GM23248 (cell line): ENCODE data around the gene PLA2G4D. TPM values are rescaled to one million over a fixed set of nuclear protein-coding genes. Genes with fewer than 3 reads are reported as not detected.
A peak's percentile ranks its signal among the peaks of the same experiment; 100 is the strongest.

Experiments used
- DNase-seq: peaks from one replicate; pipeline ENCODE4 v3.0.0-alpha.2; 2015
- H2AFZ ChIP-seq: fragments of 200-600 bp; sonication (generic); 2 replicates; pipeline ENCODE4 v1.6.1; 2016; ENCODE audit warnings: antibody characterized with exemption
- H3F3A ChIP-seq: fragments of 200-600 bp; sonication (generic); 2 replicates; pipeline ENCODE4 v1.6.1; 2016; ENCODE audit warnings: mild to moderate bottlenecking, antibody characterized with exemption, mixed run types; ENCODE audit not compliant: insufficient read depth
- H3K27ac ChIP-seq: fragments of 200-600 bp; sonication (generic); 2 replicates; pipeline ENCODE4 v1.5.1; 2016; ENCODE audit warnings: mild to moderate bottlenecking
- H3K27me3 ChIP-seq: fragments of 200-600 bp; sonication (generic); replicated peaks from 2 replicates; pipeline ENCODE4 v1.6.1; 2016; ENCODE audit warnings: mild to moderate bottlenecking; ENCODE audit not compliant: insufficient read depth
- H3K36me3 ChIP-seq: fragments of 200-600 bp; sonication (generic); 2 replicates; pipeline ENCODE4 v1.6.1; 2016; ENCODE audit warnings: low read depth, mild to moderate bottlenecking
- H3K4me1 ChIP-seq: fragments of 200-600 bp; sonication (generic); 2 replicates; pipeline ENCODE4 v1.6.1; 2016; ENCODE audit warnings: mild to moderate bottlenecking; ENCODE audit not compliant: insufficient read depth
- H3K4me2 ChIP-seq: fragments of 200-600 bp; sonication (generic); one replicate; pipeline ENCODE4 v1.6.1; 2016; ENCODE audit warnings: mild to moderate bottlenecking; ENCODE audit not compliant: unreplicated experiment
- H3K4me3 ChIP-seq: fragments of 200-600 bp; sonication (generic); 2 replicates; pipeline ENCODE4 v1.5.1; 2016; ENCODE audit warnings: mild to moderate bottlenecking
- H3K79me2 ChIP-seq: fragments of 200-600 bp; sonication (generic); 2 replicates; pipeline ENCODE4 v1.6.1; 2016; ENCODE audit warnings: mild to moderate bottlenecking; ENCODE audit not compliant: insufficient read depth
- H3K9ac ChIP-seq: fragments of 200-600 bp; sonication (generic); 2 replicates; pipeline ENCODE4 v1.6.1; 2016; ENCODE audit warnings: mild to moderate bottlenecking
- H3K9me2 ChIP-seq: fragments of 200-600 bp; sonication (generic); 2 replicates; pipeline ENCODE4 v1.6.1; 2016; ENCODE audit warnings: mixed run types, mild to moderate bottlenecking, moderate library complexity; ENCODE audit not compliant: insufficient read depth
- H3K9me3 ChIP-seq: fragments of 200-600 bp; sonication (generic); one replicate; pipeline ENCODE4 v1.6.1; 2017; ENCODE audit warnings: low read depth
- H4K20me1 ChIP-seq: fragments of 200-600 bp; sonication (generic); 2 replicates; pipeline ENCODE4 v1.6.0; 2016; ENCODE audit not compliant: insufficient read depth
- EZH2 ChIP-seq: fragments of 200-600 bp; sonication (generic); IDR thresholded peaks from 2 replicates; pipeline ENCODE4 v1.6.1; 2018; ENCODE audit warnings: antibody characterized with exemption, mild to moderate bottlenecking; ENCODE audit not compliant: insufficient read depth, poor library complexity, severe bottlenecking
- EZH2phosphoT487 ChIP-seq: fragments of 200-600 bp; sonication (generic); IDR thresholded peaks from 2 replicates; pipeline ENCODE4 v1.6.1; 2018; ENCODE audit warnings: antibody characterized with exemption, moderate library complexity, mild to moderate bottlenecking, low read depth; ENCODE audit not compliant: insufficient read depth
- WGBS, 2 experiments: methylation state at CpG; one replicate each; pipeline ENCODE4 v1.1.6; 2015 to 2017; ENCODE audit warnings: low lambda C conversion rate in 2 of 2, low coverage in 1 of 2; ENCODE audit errors: missing lambda C conversion rate in 2 of 2; 5-methylcytosine and 5-hydroxymethylcytosine counted together
- in situ Hi-C: fragments of 300-500 bp; cut with MboI; formaldehyde crosslinking; loops from 2 replicates; pipeline ENCODE4 v1.15.0; 2020
- polyA plus RNA-seq: library from polyadenylated mRNA; unstranded; fragments of >200 nt; fragmentation: Nextera tagmentation; extraction: Ambion mirVana; gene quantifications from 2 replicates; pipeline ENCODE4 v1.2.1, GENCODE V29; 2016
- total RNA-seq: library from RNA; depleted of rRNA; stranded (reverse); fragments of >200 nt; shearing (Covaris generic); gene quantifications from 2 replicates; pipeline ENCODE4 v1.2.3, GENCODE V29; 2014

The PLA2G4D gene
- total and polyA plus RNA-seq, 2 experiments from 2014 or later = not detected

- peak; percentile 30 for DNase-seq
- 30 to 39% methylated on average over 3 of the region's 3 CpGs for WGBS, 2 experiments
- peak overlapping the region; percentile 41; the same call in 1 of the 2 replicates for H2AFZ ChIP-seq
- H3F3A ChIP-seq = no peaks in the 10 kb centered on the region
- no peaks in the 10 kb centered on the region for H4K20me1 ChIP-seq
- no peaks in the 10 kb centered on the region for H3K4me1 ChIP-seq
- H3K9me3 ChIP-seq = no peaks in the 10 kb centered on the region
- H3K9me2 ChIP-seq = no peaks in the 10 kb centered on the region
- no peak overlapping the region for H3K4me3 ChIP-seq
- no peak overlapping the region for H3K9ac ChIP-seq
- TF ChIP-seq EZH2phosphoT487 (no peak), EZH2 (no peak)
- no peak overlapping the region for H3K27ac ChIP-seq
- in situ Hi-C loops = no loop called here
- H3K36me3 ChIP-seq = no peaks in the 10 kb centered on the region
- no peak overlapping the region for H3K4me2 ChIP-seq
- 0 out of 2 replicates have a peak, but pooled peaks cover 5% of the 10 kb centered on the region for H3K27me3 ChIP-seq
- no peaks in the 10 kb centered on the region for H3K79me2 ChIP-seq
These were observed 59.0 kb downstream of the PLA2G4D start for GRCh38 chr15:42035435-42035761.

- H2AFZ ChIP-seq = peak overlapping the region; percentile 41; the same call in 1 of the 2 replicates
- DNase-seq = no peak
- H3K27ac ChIP-seq = no peak overlapping the region
These were observed 59.5 kb downstream of the PLA2G4D start for GRCh38 chr15:42034628-42035434.

GRCh38 chr15:42033214-42033873 is 61.0 kb downstream of the PLA2G4D start:
- H3K4me2 ChIP-seq = no peak overlapping the region
- DNase-seq = no peak
- no peak overlapping the region for H3K4me3 ChIP-seq
- no peaks in the 10 kb centered on the region for H3F3A ChIP-seq
- H3K27me3 ChIP-seq = peaks cover 8% of the 10 kb centered on the region; the same call in 1 of the 2 replicates
- no peaks in the 10 kb centered on the region for H3K4me1 ChIP-seq
- H3K9me2 ChIP-seq = no peaks in the 10 kb centered on the region
- H3K79me2 ChIP-seq = no peaks in the 10 kb centered on the region
- no peak overlapping the region for H3K9ac ChIP-seq
- in situ Hi-C loops = no loop called here
- no peak overlapping the region for H3K27ac ChIP-seq
- no peaks in the 10 kb centered on the region for H4K20me1 ChIP-seq
- H3K9me3 ChIP-seq = no peaks in the 10 kb centered on the region
- H2AFZ ChIP-seq = no peak overlapping the region
- no peak for TF ChIP-seq EZH2phosphoT487
- TF ChIP-seq EZH2 = no peak
- WGBS, 2 experiments = 82% methylated on average over 3 of the region's 3 CpGs
- H3K36me3 ChIP-seq = no peaks in the 10 kb centered on the region

More at GRCh38 chr15:42034628-42035434, 59.5 kb downstream of the PLA2G4D start:
- Histone ChIP-seq H3F3A (no peaks in the 10 kb centered on the region), H4K20me1 (no peaks in the 10 kb centered on the region), H3K4me3 (no peak overlapping the region), H3K9ac (no peak overlapping the region), H3K4me2 (no peak overlapping the region), H3K9me3 (no peaks in the 10 kb centered on the region), H3K4me1 (no peaks in the 10 kb centered on the region), H3K79me2 (no peaks in the 10 kb centered on the region), H3K27me3 (0 out of 2 replicates have a peak, but pooled peaks cover 5% of the 10 kb centered on the region), H3K9me2 (no peaks in the 10 kb centered on the region), H3K36me3 (no peaks in the 10 kb centered on the region)
- 57 to 64% methylated on average over 8 of the region's 8 CpGs for WGBS, 2 experiments
- no peak for TF ChIP-seq EZH2
- TF ChIP-seq EZH2phosphoT487 = no peak
- in situ Hi-C loops = no loop called here

- no peak for DNase-seq
- H4K20me1 ChIP-seq = no peaks in the 10 kb centered on the region
- no peaks in the 10 kb centered on the region for H3K9me3 ChIP-seq
- H3K4me1 ChIP-seq = no peaks in the 10 kb centered on the region
- TF ChIP-seq EZH2 (no peak), EZH2phosphoT487 (no peak)
- no peaks in the 10 kb centered on the region for H3K79me2 ChIP-seq
- H2AFZ ChIP-seq = no peak overlapping the region
- no peaks in the 10 kb centered on the region for H3K36me3 ChIP-seq
- in situ Hi-C loops = no loop called here
- no peak overlapping the region for H3K4me3 ChIP-seq
- H3K27me3 ChIP-seq = peaks cover 8% of the 10 kb centered on the region; the same call in 1 of the 2 replicates
- H3F3A ChIP-seq = no peaks in the 10 kb centered on the region
- 86 to 88% methylated on average over 9 of the region's 9 CpGs for WGBS, 2 experiments
- H3K4me2 ChIP-seq = no peak overlapping the region
- no peaks in the 10 kb centered on the region for H3K9me2 ChIP-seq
- H3K9ac ChIP-seq = no peak overlapping the region
- no peak overlapping the region for H3K27ac ChIP-seq
These were observed 61.8 kb downstream of the PLA2G4D start for GRCh38 chr15:42032376-42033213.
